ENCODE measurements around the gene RFX7.

RFX7 gene

DNA sequence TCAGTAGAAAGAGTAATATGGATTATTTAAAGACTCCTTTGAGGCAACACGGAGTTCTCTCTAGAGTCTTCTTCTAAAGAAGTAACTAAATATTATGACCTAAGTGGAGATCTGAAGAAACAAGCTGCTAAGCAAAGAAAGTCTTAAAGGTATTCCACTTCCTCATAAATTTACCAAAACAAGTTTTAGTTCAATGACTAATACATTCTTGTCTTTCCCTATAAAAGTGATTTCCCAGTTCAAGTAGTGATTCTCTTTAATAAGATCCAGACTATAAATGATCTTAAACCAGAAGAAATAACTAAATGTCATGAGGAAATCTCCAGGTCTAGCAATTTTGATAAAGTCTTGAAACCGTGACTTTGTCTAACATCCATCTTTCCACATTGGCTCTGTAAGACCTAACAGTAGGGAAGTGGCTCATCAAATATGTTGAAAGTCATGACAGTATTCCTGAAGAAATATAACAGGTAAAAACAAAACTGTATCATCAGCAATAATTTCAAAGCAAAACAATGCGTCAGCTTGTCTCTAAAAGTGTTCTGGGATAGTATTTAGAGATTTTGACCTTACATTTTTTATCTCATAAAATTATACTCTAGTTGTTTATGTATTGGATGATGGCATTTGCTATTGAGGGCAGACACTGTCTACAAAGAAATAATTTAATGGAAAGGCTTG is 198.5 kb downstream of the RFX7 start:
- 80% methylated on average over 1 of the region's 3 CpGs for WGBS
- H2BK120ac ChIP-seq (ENCODE audit: low read depth, low read length), result no peak overlapping the region

DNA sequence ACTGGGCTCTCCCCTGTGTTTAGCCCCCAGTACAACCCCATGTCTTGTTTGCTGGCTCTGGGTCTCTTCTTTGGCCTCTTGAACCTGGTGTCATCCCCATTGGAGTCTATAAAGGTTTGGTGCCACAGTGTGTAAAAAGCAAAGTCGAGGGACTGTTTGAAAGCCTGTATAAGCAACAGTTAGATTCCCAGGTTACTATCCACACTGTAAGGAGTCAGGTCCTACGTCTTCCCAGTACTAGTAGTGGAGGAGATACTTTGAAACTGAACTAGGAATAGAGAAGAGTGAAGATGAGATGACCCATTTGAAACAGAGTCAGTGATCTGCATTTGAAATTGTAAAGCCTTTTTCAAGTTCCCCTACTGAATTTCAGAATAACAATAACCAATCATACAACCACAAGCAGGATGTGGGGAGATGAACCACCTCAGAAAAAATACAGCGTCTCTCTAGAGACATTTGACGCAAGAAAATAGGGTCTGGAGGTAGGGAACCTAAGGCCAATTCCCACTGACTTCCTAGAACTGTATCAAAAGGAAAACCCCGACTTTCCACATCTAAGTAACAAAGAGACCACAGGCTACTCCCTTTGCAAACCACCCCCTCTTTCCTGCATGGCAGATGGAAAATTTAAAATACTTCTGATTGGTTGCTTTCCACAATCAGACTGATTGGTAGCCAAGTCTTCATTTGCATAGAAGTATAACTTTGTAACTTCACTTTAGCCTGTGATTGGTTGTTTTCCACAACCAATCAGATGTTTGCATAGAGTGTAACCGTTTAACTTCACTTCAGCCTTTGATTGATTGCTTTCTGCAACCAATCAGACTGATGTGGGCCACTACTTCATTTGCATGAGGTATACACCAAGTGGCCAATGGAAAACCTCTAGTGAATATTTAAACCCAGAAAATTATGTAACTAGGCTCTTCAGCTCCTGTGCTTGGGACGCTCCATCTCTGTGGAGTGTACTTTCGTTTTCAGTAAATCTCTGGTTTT is 200.4 kb downstream of the RFX7 start:
- Histone ChIP-seq H3K36me3 (ENCODE audit: control insufficient read depth in 1 of 2, insufficient read depth in 2 of 2, low read depth in 1 of 2, low read length in 2 of 2) (no peaks in the 10 kb centered on the region), H3K27ac (ENCODE audit: low read length, poor library complexity, severe bottlenecking) (no peak overlapping the region), H3K23ac (ENCODE audit: low read length in 2 of 2) (no peak overlapping the region), H2BK120ac (ENCODE audit: low read depth, low read length) (no peak overlapping the region), H2AFZ (ENCODE audit: low read depth, low read length) (no peak overlapping the region), H3K4me3 (ENCODE audit: insufficient read depth in 1 of 2, low read depth in 1 of 2, low read length in 2 of 2) (peak overlapping the region in 1 of 2 experiments; percentile 42), H3K9me3 (ENCODE audit: control insufficient read depth, low read length) (no peaks in the 10 kb centered on the region), H3K79me1 (replicated peaks; ENCODE audit: low read length, poor library complexity, severe bottlenecking) (no peaks in the 10 kb centered on the region), H4K91ac (ENCODE audit: low read length) (no peak overlapping the region), H3K4me2 (ENCODE audit: low read length, poor library complexity, severe bottlenecking) (no peak overlapping the region), H4K8ac (ENCODE audit: low read length) (no peak overlapping the region), H3K4ac (ENCODE audit: low read depth in 1 of 2, low read length in 2 of 2) (no peak overlapping the region), H2BK15ac (ENCODE audit: low read depth, poor library complexity, severe bottlenecking) (no peak overlapping the region), H2BK12ac (ENCODE audit: low read length in 2 of 2) (no peak overlapping the region), H2BK5ac (ENCODE audit: low read depth, low read length, poor library complexity, severe bottlenecking) (no peak overlapping the region), H2AK5ac (ENCODE audit: low read length, severe bottlenecking) (no peak overlapping the region), H3K18ac (ENCODE audit: low read depth in 1 of 2, low read length in 2 of 2) (peak overlapping the region in 1 of 2 experiments; percentile 60), H3K14ac (ENCODE audit: low read length in 2 of 2) (no peak overlapping the region), H3K27me3 (ENCODE audit: control insufficient read depth in 1 of 2, insufficient read depth in 1 of 2, low read length in 2 of 2) (no peaks in the 10 kb centered on the region), H3K4me1 (ENCODE audit: control insufficient read depth, insufficient read depth, low read depth, low read length) (peaks cover 3% of the 10 kb centered on the region), H3K9ac (ENCODE audit: low read length) (no peak overlapping the region)
- 99% methylated on average over 6 of the region's 8 CpGs for WGBS
- DNase-seq, result no peak

More for the DNA sequence above, 198.5 kb downstream of the RFX7 start:
- Histone ChIP-seq H4K91ac (ENCODE audit: low read length) (no peak overlapping the region), H3K14ac (ENCODE audit: low read length in 2 of 2) (no peak overlapping the region), H2BK5ac (ENCODE audit: low read depth, low read length, poor library complexity, severe bottlenecking) (no peak overlapping the region), H4K8ac (ENCODE audit: low read length) (no peak overlapping the region), H3K4me2 (ENCODE audit: low read length, poor library complexity, severe bottlenecking) (no peak overlapping the region), H3K9ac (ENCODE audit: low read length) (no peak overlapping the region), H3K4me1 (ENCODE audit: control insufficient read depth, insufficient read depth, low read depth, low read length) (no peaks in the 10 kb centered on the region), H2BK15ac (ENCODE audit: low read depth, poor library complexity, severe bottlenecking) (no peak overlapping the region), H2BK12ac (ENCODE audit: low read length in 2 of 2) (no peak overlapping the region), H2AK5ac (ENCODE audit: low read length, severe bottlenecking) (no peak overlapping the region), H3K27ac (ENCODE audit: low read length, poor library complexity, severe bottlenecking) (no peak overlapping the region), H3K18ac (ENCODE audit: low read depth in 1 of 2, low read length in 2 of 2) (no peak overlapping the region), H3K23ac (ENCODE audit: low read length in 2 of 2) (no peak overlapping the region), H3K27me3 (ENCODE audit: control insufficient read depth in 1 of 2, insufficient read depth in 1 of 2, low read length in 2 of 2) (no peaks in the 10 kb centered on the region), H3K4ac (ENCODE audit: low read depth in 1 of 2, low read length in 2 of 2) (no peak overlapping the region), H3K4me3 (ENCODE audit: insufficient read depth in 1 of 2, low read depth in 1 of 2, low read length in 2 of 2) (no peak overlapping the region), H3K36me3 (ENCODE audit: control insufficient read depth in 1 of 2, insufficient read depth in 2 of 2, low read depth in 1 of 2, low read length in 2 of 2) (no peaks in the 10 kb centered on the region), H3K9me3 (ENCODE audit: control insufficient read depth, low read length) (no peaks in the 10 kb centered on the region), H2AFZ (ENCODE audit: low read depth, low read length) (no peak overlapping the region), H3K79me1 (replicated peaks; ENCODE audit: low read length, poor library complexity, severe bottlenecking) (no peaks in the 10 kb centered on the region)
- DNase-seq, result no peak

DNA sequence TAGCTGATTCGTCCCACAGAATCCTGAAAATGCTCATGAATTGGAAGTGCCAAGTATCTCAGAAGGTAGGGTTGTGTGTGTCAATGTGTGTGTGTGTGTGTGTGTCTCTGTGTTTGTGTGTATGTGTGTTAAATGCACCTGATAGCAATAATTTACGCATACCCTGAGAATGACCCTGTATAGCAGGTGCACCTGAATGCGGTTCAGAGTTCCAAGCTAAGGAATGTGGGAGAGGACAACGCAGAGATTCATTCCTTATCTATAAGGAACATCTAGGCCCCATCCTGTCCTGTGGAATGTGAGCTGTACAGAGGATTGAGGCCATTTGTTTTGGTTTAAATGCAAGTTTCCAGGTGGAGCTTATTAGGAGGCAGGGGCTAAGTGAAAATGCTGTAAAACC is 201.2 kb downstream of the RFX7 start:
- WGBS, result 59% methylated on average over 4 of the region's 4 CpGs
- H3K9me3 ChIP-seq (ENCODE audit: control insufficient read depth, low read length), result no peaks in the 10 kb centered on the region
- H3K79me1 ChIP-seq (replicated peaks; ENCODE audit: low read length, poor library complexity, severe bottlenecking), result no peaks in the 10 kb centered on the region
- H3K18ac ChIP-seq (ENCODE audit: low read depth in 1 of 2, low read length in 2 of 2), result peak overlapping the region in 1 of 2 experiments; percentile 60
- no peak overlapping the region for H3K4me3 ChIP-seq (ENCODE audit: insufficient read depth in 1 of 2, low read depth in 1 of 2, low read length in 2 of 2)
- H3K4me1 ChIP-seq (ENCODE audit: control insufficient read depth, insufficient read depth, low read depth, low read length), result peaks cover 3% of the 10 kb centered on the region
- H3K4ac ChIP-seq (ENCODE audit: low read depth in 1 of 2, low read length in 2 of 2), result no peak overlapping the region
- no peak overlapping the region for H2BK15ac ChIP-seq (ENCODE audit: low read depth, poor library complexity, severe bottlenecking)
- no peak overlapping the region for H4K91ac ChIP-seq (ENCODE audit: low read length)
- no peak overlapping the region for H3K23ac ChIP-seq (ENCODE audit: low read length in 2 of 2)
- no peak overlapping the region for H3K4me2 ChIP-seq (ENCODE audit: low read length, poor library complexity, severe bottlenecking)
- H2BK12ac ChIP-seq (ENCODE audit: low read length in 2 of 2), result peak overlapping the region; percentile 54 to 61
- H3K14ac ChIP-seq (ENCODE audit: low read length in 2 of 2), result no peak overlapping the region
- H2BK5ac ChIP-seq (ENCODE audit: low read depth, low read length, poor library complexity, severe bottlenecking), result no peak overlapping the region
- no peak overlapping the region for H4K8ac ChIP-seq (ENCODE audit: low read length)
- no peak overlapping the region for H2BK120ac ChIP-seq (ENCODE audit: low read depth, low read length)
- H3K36me3 ChIP-seq (ENCODE audit: control insufficient read depth in 1 of 2, insufficient read depth in 2 of 2, low read depth in 1 of 2, low read length in 2 of 2), result no peaks in the 10 kb centered on the region
- no peak overlapping the region for H2AFZ ChIP-seq (ENCODE audit: low read depth, low read length)
- H3K27ac ChIP-seq (ENCODE audit: low read length, poor library complexity, severe bottlenecking), result no peak overlapping the region
- DNase-seq, result no peak
- H3K27me3 ChIP-seq (ENCODE audit: control insufficient read depth in 1 of 2, insufficient read depth in 1 of 2, low read length in 2 of 2), result no peaks in the 10 kb centered on the region
- H3K9ac ChIP-seq (ENCODE audit: low read length), result no peak overlapping the region
- no peak overlapping the region for H2AK5ac ChIP-seq (ENCODE audit: low read length, severe bottlenecking)

DNA sequence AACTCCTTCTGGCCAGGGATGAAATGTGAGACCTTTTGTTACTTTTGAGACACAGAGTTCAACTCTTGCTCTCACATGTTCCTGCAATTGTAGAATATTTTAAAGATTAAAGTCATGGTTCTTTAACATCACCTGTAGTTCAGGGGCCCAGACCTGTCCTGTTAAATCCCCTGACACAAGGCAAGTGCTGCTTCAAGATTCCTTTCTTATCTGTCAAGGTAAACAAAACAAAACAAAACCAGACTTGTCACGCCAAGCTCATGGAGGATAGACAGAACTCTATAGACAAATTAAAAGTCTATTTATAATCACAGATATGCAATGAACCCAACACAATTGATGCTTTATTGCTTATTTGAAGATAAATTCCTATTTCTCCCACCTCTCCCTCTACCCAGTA is 201.6 kb downstream of the RFX7 start:
- peak overlapping the region; percentile 64 for H2AK5ac ChIP-seq (ENCODE audit: low read length, severe bottlenecking)
- peak; percentile 68 for DNase-seq
- no peak overlapping the region for H2BK12ac ChIP-seq (ENCODE audit: low read length in 2 of 2)
- no peak overlapping the region for H3K14ac ChIP-seq (ENCODE audit: low read length in 2 of 2)
- H3K9ac ChIP-seq (ENCODE audit: low read length), result no peak overlapping the region
- H3K36me3 ChIP-seq (ENCODE audit: control insufficient read depth in 1 of 2, insufficient read depth in 2 of 2, low read depth in 1 of 2, low read length in 2 of 2), result no peaks in the 10 kb centered on the region
- no peak overlapping the region for H3K23ac ChIP-seq (ENCODE audit: low read length in 2 of 2)
- H2BK5ac ChIP-seq (ENCODE audit: low read depth, low read length, poor library complexity, severe bottlenecking), result no peak overlapping the region
- H3K4me1 ChIP-seq (ENCODE audit: control insufficient read depth, insufficient read depth, low read depth, low read length), result peaks cover 3% of the 10 kb centered on the region
- no peak overlapping the region for H3K4me2 ChIP-seq (ENCODE audit: low read length, poor library complexity, severe bottlenecking)
- H2BK120ac ChIP-seq (ENCODE audit: low read depth, low read length), result no peak overlapping the region
- no peak overlapping the region for H2BK15ac ChIP-seq (ENCODE audit: low read depth, poor library complexity, severe bottlenecking)
- no peak overlapping the region for H3K27ac ChIP-seq (ENCODE audit: low read length, poor library complexity, severe bottlenecking)
- no peak overlapping the region for H3K4ac ChIP-seq (ENCODE audit: low read depth in 1 of 2, low read length in 2 of 2)
- H3K18ac ChIP-seq (ENCODE audit: low read depth in 1 of 2, low read length in 2 of 2), result no peak overlapping the region
- no peak overlapping the region for H3K4me3 ChIP-seq (ENCODE audit: insufficient read depth in 1 of 2, low read depth in 1 of 2, low read length in 2 of 2)
- no peaks in the 10 kb centered on the region for H3K9me3 ChIP-seq (ENCODE audit: control insufficient read depth, low read length)
- H3K27me3 ChIP-seq (ENCODE audit: control insufficient read depth in 1 of 2, insufficient read depth in 1 of 2, low read length in 2 of 2), result no peaks in the 10 kb centered on the region
- H4K91ac ChIP-seq (ENCODE audit: low read length), result no peak overlapping the region
- WGBS, result 40% methylated on average over 1 of the region's 1 CpG
- H3K79me1 ChIP-seq (replicated peaks; ENCODE audit: low read length, poor library complexity, severe bottlenecking), result no peaks in the 10 kb centered on the region
- no peak overlapping the region for H4K8ac ChIP-seq (ENCODE audit: low read length)
- H2AFZ ChIP-seq (ENCODE audit: low read depth, low read length), result no peak overlapping the region

Data from mesenchymal stem cell (in vitro differentiated cells and primary cell).